ENCODE results near the gene MCOLN2. TPM values are rescaled to one million over a fixed set of nuclear protein-coding genes. Genes with fewer than 3 reads are reported as not detected.
A peak's percentile ranks its signal among the peaks of the same experiment; 100 is the strongest.

Gene MCOLN2
- total RNA-seq, 1 donor from 2014 or later: 117 TPM

GRCh38 chr1:84973498-84974334, 23.2 kb downstream of the MCOLN2 start:
- Mint-ChIP-seq H3K4me3 (peak overlapping the region; percentile 32), H3K27ac (peak overlapping the region; percentile 70), H3K9me3 (peaks cover 6% of the 10 kb centered on the region), H3K36me3 (ENCODE audit: low read depth) (peaks cover 47% of the 10 kb centered on the region), H3K27me3 (ENCODE audit: insufficient read depth) (no peaks in the 10 kb centered on the region), H3K4me1 (ENCODE audit: low read depth) (peaks cover 82% of the 10 kb centered on the region)
- intact Hi-C loops (cut with micrococcal nuclease): loop anchor here (1.0 kb wide), 2 partner anchors 28 to 54 kb away; no protein-coding TSS in a partner anchor
- DNase-seq (ENCODE audit: low spot score): peak; percentile 13

- Mint-ChIP-seq H3K4me3 (peak overlapping the region; percentile 52), H3K4me1 (ENCODE audit: low read depth) (peaks cover 80% of the 10 kb centered on the region), H3K27ac (peak overlapping the region; percentile 77), H3K27me3 (ENCODE audit: insufficient read depth) (no peaks in the 10 kb centered on the region), H3K9me3 (peaks cover 6% of the 10 kb centered on the region), H3K36me3 (ENCODE audit: low read depth) (peaks cover 51% of the 10 kb centered on the region)
- intact Hi-C loops (cut with micrococcal nuclease): loop anchor here (1.0 kb wide), 1 partner anchor 23 kb away; no protein-coding TSS in a partner anchor
- no peak for DNase-seq (ENCODE audit: low spot score)
Observed at GRCh38 chr1:84972377-84972987, 24.4 kb downstream of the MCOLN2 start.

GRCh38 chr1:84971957-84972356, 25.0 kb downstream of the MCOLN2 start:
- Mint-ChIP-seq H3K27ac (peak overlapping the region; percentile 20), H3K4me3 (peak overlapping the region; percentile 52), H3K4me1 (ENCODE audit: low read depth) (peaks cover 77% of the 10 kb centered on the region), H3K36me3 (ENCODE audit: low read depth) (peaks cover 48% of the 10 kb centered on the region), H3K27me3 (ENCODE audit: insufficient read depth) (no peaks in the 10 kb centered on the region), H3K9me3 (peaks cover under 1% of the 10 kb centered on the region)
- intact Hi-C loops (cut with micrococcal nuclease): loop anchor here (1.0 kb wide), 1 partner anchor 23 kb away; no protein-coding TSS in a partner anchor
- DNase-seq (ENCODE audit: low spot score): no peak

GRCh38 chr1:84969489-84970250, 27.2 kb downstream of the MCOLN2 start:
- intact Hi-C loops (cut with micrococcal nuclease): loop anchor here (1.0 kb wide), 1 partner anchor 10 kb away; no protein-coding TSS in a partner anchor
- DNase-seq (ENCODE audit: low spot score): peak; percentile 14
- peaks cover 61% of the 10 kb centered on the region for H3K4me1 Mint-ChIP-seq (ENCODE audit: low read depth)

GRCh38 chr1:84968865-84969264, 28.0 kb downstream of the MCOLN2 start:
- no peaks in the 10 kb centered on the region for H3K9me3 Mint-ChIP-seq
- peaks cover 40% of the 10 kb centered on the region for H3K36me3 Mint-ChIP-seq (ENCODE audit: low read depth)
- peaks cover 53% of the 10 kb centered on the region for H3K4me1 Mint-ChIP-seq (ENCODE audit: low read depth)
- DNase-seq (ENCODE audit: low spot score): no peak
- intact Hi-C loops (cut with micrococcal nuclease): loop anchor here (1.0 kb wide), 1 partner anchor 10 kb away; no protein-coding TSS in a partner anchor
- no peak overlapping the region for H3K4me3 Mint-ChIP-seq
- no peaks in the 10 kb centered on the region for H3K27me3 Mint-ChIP-seq (ENCODE audit: insufficient read depth)
- no peak overlapping the region for H3K27ac Mint-ChIP-seq

More at GRCh38 chr1:84969489-84970250, 27.2 kb downstream of the MCOLN2 start:
- H3K9me3 Mint-ChIP-seq: no peaks in the 10 kb centered on the region
- H3K27ac Mint-ChIP-seq: peak overlapping the region; percentile 47
- H3K36me3 Mint-ChIP-seq (ENCODE audit: low read depth): peaks cover 39% of the 10 kb centered on the region
- H3K27me3 Mint-ChIP-seq (ENCODE audit: insufficient read depth): no peaks in the 10 kb centered on the region
- H3K4me3 Mint-ChIP-seq: no peak overlapping the region

GRCh38 chr1:84968101-84968500, 28.8 kb downstream of the MCOLN2 start:
- Mint-ChIP-seq H3K4me3 (no peak overlapping the region), H3K27ac (peak overlapping the region; percentile 34), H3K27me3 (ENCODE audit: insufficient read depth) (no peaks in the 10 kb centered on the region), H3K4me1 (ENCODE audit: low read depth) (peaks cover 45% of the 10 kb centered on the region), H3K36me3 (ENCODE audit: low read depth) (peaks cover 43% of the 10 kb centered on the region), H3K9me3 (no peaks in the 10 kb centered on the region)
- no peak for DNase-seq (ENCODE audit: low spot score)
- intact Hi-C loops (cut with micrococcal nuclease): no loop called here

GRCh38 chr1:84967666-84968065, 29.2 kb downstream of the MCOLN2 start:
- no peak overlapping the region for H3K4me3 Mint-ChIP-seq
- no peaks in the 10 kb centered on the region for H3K9me3 Mint-ChIP-seq
- H3K27ac Mint-ChIP-seq: peak overlapping the region; percentile 34
- peaks cover 46% of the 10 kb centered on the region for H3K36me3 Mint-ChIP-seq (ENCODE audit: low read depth)
- intact Hi-C loops (cut with micrococcal nuclease): no loop called here
- peaks cover 41% of the 10 kb centered on the region for H3K4me1 Mint-ChIP-seq (ENCODE audit: low read depth)
- no peak for DNase-seq (ENCODE audit: low spot score)
- no peaks in the 10 kb centered on the region for H3K27me3 Mint-ChIP-seq (ENCODE audit: insufficient read depth)

- intact Hi-C loops (cut with micrococcal nuclease): no loop called here
- Mint-ChIP-seq H3K9me3 (no peaks in the 10 kb centered on the region), H3K4me3 (no peak overlapping the region), H3K27me3 (ENCODE audit: insufficient read depth) (no peaks in the 10 kb centered on the region), H3K27ac (no peak overlapping the region), H3K4me1 (ENCODE audit: low read depth) (peaks cover 23% of the 10 kb centered on the region), H3K36me3 (ENCODE audit: low read depth) (peaks cover 37% of the 10 kb centered on the region)
- DNase-seq (ENCODE audit: low spot score): no peak
Observed at GRCh38 chr1:84963021-84963420, 33.9 kb downstream of the MCOLN2 start.

GRCh38 chr1:84961316-84961715, 35.6 kb downstream of the MCOLN2 start:
- no peak overlapping the region for H3K4me3 Mint-ChIP-seq
- no peaks in the 10 kb centered on the region for H3K9me3 Mint-ChIP-seq
- intact Hi-C loops (cut with micrococcal nuclease): no loop called here
- no peak overlapping the region for H3K27ac Mint-ChIP-seq
- H3K36me3 Mint-ChIP-seq (ENCODE audit: low read depth): peaks cover 48% of the 10 kb centered on the region
- no peaks in the 10 kb centered on the region for H3K27me3 Mint-ChIP-seq (ENCODE audit: insufficient read depth)
- H3K4me1 Mint-ChIP-seq (ENCODE audit: low read depth): peaks cover 24% of the 10 kb centered on the region
- no peak for DNase-seq (ENCODE audit: low spot score)

GRCh38 chr1:84960371-84960770, 36.5 kb downstream of the MCOLN2 start:
- Mint-ChIP-seq H3K27me3 (ENCODE audit: insufficient read depth) (no peaks in the 10 kb centered on the region), H3K4me3 (no peak overlapping the region), H3K4me1 (ENCODE audit: low read depth) (peaks cover 24% of the 10 kb centered on the region), H3K36me3 (ENCODE audit: low read depth) (peaks cover 50% of the 10 kb centered on the region), H3K9me3 (peaks cover 2% of the 10 kb centered on the region), H3K27ac (no peak overlapping the region)
- intact Hi-C loops (cut with micrococcal nuclease): no loop called here
- no peak for DNase-seq (ENCODE audit: low spot score)

- peak; percentile 41 for DNase-seq (ENCODE audit: low spot score)
- Mint-ChIP-seq H3K4me3 (peak overlapping the region; percentile 27), H3K4me1 (ENCODE audit: low read depth) (peaks cover 24% of the 10 kb centered on the region), H3K9me3 (peaks cover 7% of the 10 kb centered on the region), H3K27me3 (ENCODE audit: insufficient read depth) (no peaks in the 10 kb centered on the region), H3K36me3 (ENCODE audit: low read depth) (peaks cover 61% of the 10 kb centered on the region), H3K27ac (peak overlapping the region; percentile 59)
- intact Hi-C loops (cut with micrococcal nuclease): loop anchor here (1.0 to 5.0 kb wide), 11 partner anchors 10 to 623 kb away; partner anchors contain the start of genes BCL10, CCN1, CTBS and MCOLN3
Observed at GRCh38 chr1:84959294-84959693, 37.6 kb downstream of the MCOLN2 start.

GRCh38 chr1:84957966-84958365, 38.9 kb downstream of the MCOLN2 start:
- Mint-ChIP-seq H3K9me3 (peaks cover 7% of the 10 kb centered on the region), H3K4me3 (no peak overlapping the region), H3K36me3 (ENCODE audit: low read depth) (peaks cover 63% of the 10 kb centered on the region), H3K4me1 (ENCODE audit: low read depth) (peaks cover 28% of the 10 kb centered on the region), H3K27me3 (ENCODE audit: insufficient read depth) (no peaks in the 10 kb centered on the region), H3K27ac (no peak overlapping the region)
- intact Hi-C loops (cut with micrococcal nuclease): loop anchor here (5.0 kb wide), 2 partner anchors 386 to 624 kb away; partner anchors contain the start of genes CCN1 and CTBS
- DNase-seq (ENCODE audit: low spot score): no peak

Measured in activated T-helper 1 cell treated with anti-CD3 and anti-CD28 coated beads, Interleukin-12 subunit alpha, Interleukin-12 subunit beta, Interleukin-2, Interleukin-4 antibody, amounts not matched to agents 30 ng/mL and 10 ng/mL and 1 ng/mL, durations not matched to agents 14 hours and 24 hours and 36 hours (primary cell).